Activated naive CD4-positive, alpha-beta T cell treated with Interleukin-2 at 50 U/mL for 16 hours (primary cell): ENCODE measurements around the gene LPA.

Experiments used
- DNase-seq: peaks from one replicate; pipeline ENCODE4 v3.0.0-alpha.2; 2020

Gene LPA

GRCh38 chr6:160509610-160510009 lies 154.5 kb downstream of the LPA start:
- DNase-seq, result no peak

GRCh38 chr6:160508599-160508998 lies 155.5 kb downstream of the LPA start:
- DNase-seq, result no peak

- no peak for DNase-seq
Measured at GRCh38 chr6:160507420-160507819, 156.7 kb downstream of the LPA start.

GRCh38 chr6:160505970-160506369 lies 158.1 kb downstream of the LPA start:
- no peak for DNase-seq

GRCh38 chr6:160500639-160501038 lies 163.4 kb downstream of the LPA start:
- DNase-seq, result no peak

- DNase-seq, result no peak
Measured at GRCh38 chr6:160494576-160494975, 169.5 kb downstream of the LPA start.

GRCh38 chr6:160489091-160489490 lies 175.0 kb downstream of the LPA start:
- no peak for DNase-seq

GRCh38 chr6:160487116-160487515 lies 177.0 kb downstream of the LPA start:
- DNase-seq, result no peak
